C4-2B (cell line): ENCODE measurements around the gene ARL6IP6.

Experiments
- ZFX ChIP-seq: fragments of 450-650 bp; IDR thresholded peaks from 2 replicates; pipeline ENCODE4 v1.6.1; 2017
- TF ChIP-seq, protein P1 (sequence below): fragments of 450-650 bp; conservative IDR thresholded peaks from 2 replicates; pipeline ENCODE4 v1.5.1; 2017; ENCODE audit warnings: mild to moderate bottlenecking

GRCh38 chr2:152755029-152755428, 36.6 kb downstream of the ARL6IP6 start:
- TF ChIP-seq, protein P1, sequence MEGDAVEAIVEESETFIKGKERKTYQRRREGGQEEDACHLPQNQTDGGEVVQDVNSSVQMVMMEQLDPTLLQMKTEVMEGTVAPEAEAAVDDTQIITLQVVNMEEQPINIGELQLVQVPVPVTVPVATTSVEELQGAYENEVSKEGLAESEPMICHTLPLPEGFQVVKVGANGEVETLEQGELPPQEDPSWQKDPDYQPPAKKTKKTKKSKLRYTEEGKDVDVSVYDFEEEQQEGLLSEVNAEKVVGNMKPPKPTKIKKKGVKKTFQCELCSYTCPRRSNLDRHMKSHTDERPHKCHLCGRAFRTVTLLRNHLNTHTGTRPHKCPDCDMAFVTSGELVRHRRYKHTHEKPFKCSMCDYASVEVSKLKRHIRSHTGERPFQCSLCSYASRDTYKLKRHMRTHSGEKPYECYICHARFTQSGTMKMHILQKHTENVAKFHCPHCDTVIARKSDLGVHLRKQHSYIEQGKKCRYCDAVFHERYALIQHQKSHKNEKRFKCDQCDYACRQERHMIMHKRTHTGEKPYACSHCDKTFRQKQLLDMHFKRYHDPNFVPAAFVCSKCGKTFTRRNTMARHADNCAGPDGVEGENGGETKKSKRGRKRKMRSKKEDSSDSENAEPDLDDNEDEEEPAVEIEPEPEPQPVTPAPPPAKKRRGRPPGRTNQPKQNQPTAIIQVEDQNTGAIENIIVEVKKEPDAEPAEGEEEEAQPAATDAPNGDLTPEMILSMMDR = peak; percentile 28
- no peak for TF ChIP-seq ZFX
